Psoas muscle (tissue), 8 donors: ENCODE measurements around the gene EIF1. TPM values are rescaled to one million over a fixed set of nuclear protein-coding genes. Genes with fewer than 3 reads are reported as not detected.

Experiments used
- ATAC-seq, 4 donors: fragments of 200-7000 bp; cut with Tn5 transposase; one replicate each; pipeline ENCODE4 v1.9.1; 2020; ENCODE audit warnings: moderate library complexity in 3 of 4, mild to moderate bottlenecking in 2 of 4
- DNase-seq, 2 donors: peaks; one replicate each; pipeline ENCODE4 v3.0.0-alpha.2; 2020
- H3K27ac ChIP-seq: fragments of 200-600 bp; one replicate; pipeline ENCODE4 v1.8.0; 2022
- H3K27me3 ChIP-seq, 3 donors: fragments of 200-600 bp in 1 of 3; one replicate each; pipeline versions ENCODE4 v1.6.1 to v1.8.0; 2013 to 2022; ENCODE audit warnings: low read length in 2 of 3, mild to moderate bottlenecking in 2 of 3, moderate library complexity in 1 of 3; ENCODE audit not compliant: insufficient read depth in 3 of 3
- H3K36me3 ChIP-seq, 2 donors: fragments of 200-600 bp in 1 of 2; one replicate each; pipeline versions ENCODE4 v1.6.1 to v1.8.0; 2013 to 2022; ENCODE audit warnings: low read depth in 1 of 2, mild to moderate bottlenecking in 1 of 2, moderate library complexity in 1 of 2; ENCODE audit not compliant: insufficient read depth in 1 of 2
- H3K4me1 ChIP-seq: fragments of 200-600 bp; one replicate; pipeline ENCODE4 v1.8.0; 2022
- H3K4me3 ChIP-seq: fragments of 200-600 bp; one replicate; pipeline ENCODE4 v1.8.0; 2022; ENCODE audit warnings: mild to moderate bottlenecking
- H3K9me3 ChIP-seq: fragments of 200-600 bp; one replicate; pipeline ENCODE4 v1.8.0; 2022
- CTCF ChIP-seq: fragments of 200-600 bp; IDR thresholded peaks from one replicate; pipeline ENCODE4 v1.8.0; 2022; ENCODE audit warnings: antibody characterized with exemption
- WGBS, 3 donors: extraction: QIAGEN DNeasy Blood & Tissue Kit; methylation state at CpG; one replicate each; pipeline versions ENCODE4 v1.1.6 to v1.1.7; 2013; 5-methylcytosine and 5-hydroxymethylcytosine counted together
- intact Hi-C, 2 donors: fragments of 100-400 bp; cut with DNase I; formaldehyde crosslinking; loops; one replicate each; pipeline versions ENCODE4 v1.11.0 to v1.14.2; 2022
- polyA plus RNA-seq, 3 donors: library from polyadenylated mRNA; stranded (reverse); fragments of 200-250 nt; gene quantifications; one replicate each; pipeline ENCODE4 v1.2.3, GENCODE V29; 2013
- total RNA-seq, 4 donors: library from RNA; stranded (reverse); fragmentation: NEBNext Ultra II Directional in 2 of 4; extraction: Animal tissue kit (Norgen Biotek cat#: 25700) in 2 of 4; gene quantifications; one replicate each; pipeline versions ENCODE4 v1.2.1 to v1.2.4, GENCODE V29; 2021 to 2023
- donor health status: healthy with polysubstance abuse.
- donor health status: DM: no; HTN: no; CAD: no; lungs with moderate emphysema.
- donor health status: Bipolar disorder and iron deficiency.
- donor health status: healthy.
- donor health status: DM: yes; HTN: yes; CAD: no.
- donor health status: DM: no; HTN: no; CAD: no.
- donor health status: DM: no; HTN: no; CAD: no.
- donor health status: DM: yes; HTN: yes; CAD: no.

EIF1 gene
- total and polyA plus RNA-seq, 7 donors: 1,399 to 2,724 (median 1,788) TPM

DNA sequence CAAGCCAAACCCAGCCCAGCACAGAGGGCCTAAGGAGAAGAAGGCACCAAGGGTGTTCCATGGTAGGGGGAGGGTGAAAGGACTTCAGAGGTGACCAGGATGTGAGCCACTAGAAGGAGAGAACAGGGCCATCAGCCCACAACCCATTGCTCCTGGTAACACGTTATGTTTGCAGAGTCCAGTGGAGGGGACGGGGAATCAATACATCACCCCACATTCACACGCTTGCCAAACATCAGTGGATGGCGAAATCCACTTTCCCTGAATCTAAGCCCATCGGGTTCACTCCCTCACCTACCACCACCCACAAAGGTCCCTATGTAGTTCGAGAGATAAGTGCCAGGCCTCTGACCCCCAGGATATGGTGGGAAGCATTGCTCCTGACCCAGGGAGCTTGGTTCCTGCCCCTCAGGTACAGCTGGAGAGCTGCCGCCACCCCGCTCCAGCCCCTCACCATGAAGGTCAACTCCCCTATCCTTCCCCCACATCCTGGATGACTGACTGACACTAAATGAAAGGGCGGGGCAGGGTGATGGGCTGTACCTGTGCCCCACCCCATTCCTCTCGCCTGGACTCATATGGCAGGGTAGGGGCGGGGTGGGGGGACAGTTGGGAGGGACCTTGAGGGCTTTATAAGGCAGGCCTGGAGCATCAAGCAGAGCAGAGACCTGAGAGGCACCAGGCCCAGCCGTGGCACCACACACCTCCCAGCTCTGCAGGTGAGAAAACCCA, 23.1 kb downstream of the EIF1 start, which contains the start of gene GAST:
TSS of gene GAST (plus strand) at position 663 of the 732 bp plus-strand sequence. CDS start 3,106 bp downstream, outside the sequence.
- H3K4me1 ChIP-seq: no peaks in the 10 kb centered on the region
- H3K36me3 ChIP-seq: no peaks in the 10 kb centered on the region
- DNase-seq: no peak
- H3K9me3 ChIP-seq: no peaks in the 10 kb centered on the region
- intact Hi-C loops: no loop called here
- no peak within 1 kb of the TSS for H3K4me3 ChIP-seq
- no peaks in the 10 kb centered on the region for H3K27me3 ChIP-seq
- no peak within 1 kb of the TSS for H3K27ac ChIP-seq
- 89 to 92% (median 91%) methylated on average over 12 of the region's 12 CpGs for WGBS, 3 donors
- no peak for ATAC-seq
- TF ChIP-seq CTCF: no peak

GRCh38 chr17:41717408-41718286, 29.0 kb downstream of the EIF1 start:
- WGBS, 3 donors: 58 to 66% (median 60%) methylated on average over 15 of the region's 15 CpGs
- H3K27ac ChIP-seq: no peak overlapping the region
- ATAC-seq: peak in 1 of 4 donors; percentile 37
- intact Hi-C loops: no loop called here
- H3K4me1 ChIP-seq: no peaks in the 10 kb centered on the region
- no peaks in the 10 kb centered on the region for H3K36me3 ChIP-seq
- H3K27me3 ChIP-seq: no peaks in the 10 kb centered on the region
- no peaks in the 10 kb centered on the region for H3K9me3 ChIP-seq
- DNase-seq: no peak
- H3K4me3 ChIP-seq: no peak overlapping the region
- TF ChIP-seq CTCF: no peak

DNA sequence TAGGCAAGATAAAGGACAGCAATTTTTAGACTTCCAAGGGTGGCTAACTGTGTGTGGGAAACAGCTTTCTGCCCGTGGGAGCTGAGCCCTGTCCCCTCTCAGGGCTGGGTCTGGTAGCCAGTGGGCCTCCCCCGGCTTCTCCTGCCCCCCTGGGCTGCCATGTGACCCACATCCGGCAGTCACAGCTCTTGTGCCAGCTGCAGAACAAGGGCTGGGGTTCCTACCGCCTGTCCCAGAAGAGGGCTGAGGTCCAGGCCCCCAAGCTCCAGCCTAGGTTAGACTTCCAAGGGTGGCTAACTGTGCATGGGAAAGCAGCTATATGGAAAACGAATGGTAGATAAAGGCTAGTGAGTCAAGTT, 29.6 kb downstream of the EIF1 start:
- Histone ChIP-seq H3K9me3 (no peaks in the 10 kb centered on the region), H3K36me3 (no peaks in the 10 kb centered on the region), H3K27ac (no peak overlapping the region), H3K4me3 (no peak overlapping the region), H3K27me3 (no peaks in the 10 kb centered on the region), H3K4me1 (no peaks in the 10 kb centered on the region)
- DNase-seq (no peak), ATAC-seq (no peak)
- no peak for TF ChIP-seq CTCF
- intact Hi-C loops: no loop called here
- 27 to 54% (median 38%) methylated on average over 5 of the region's 5 CpGs for WGBS, 3 donors

GRCh38 chr17:41722231-41722630, 33.5 kb downstream of the EIF1 start:
- no peaks in the 10 kb centered on the region for H3K9me3 ChIP-seq
- H3K4me3 ChIP-seq: no peak overlapping the region
- no peak for ATAC-seq

More at GRCh38 chr17:41722231-41722630, 33.5 kb downstream of the EIF1 start:
- no peaks in the 10 kb centered on the region for H3K36me3 ChIP-seq
- 88 to 92% (median 88%) methylated on average over 7 of the region's 7 CpGs for WGBS, 3 donors
- no peaks in the 10 kb centered on the region for H3K27me3 ChIP-seq
- no peaks in the 10 kb centered on the region for H3K4me1 ChIP-seq
- DNase-seq: no peak
- no peak overlapping the region for H3K27ac ChIP-seq
- TF ChIP-seq CTCF: no peak
- intact Hi-C loops: no loop called here
